ENCODE measurements around the gene TBC1D1. TPM values are rescaled to one million over a fixed set of nuclear protein-coding genes. Genes with fewer than 3 reads are reported as not detected.
A peak's percentile ranks its signal among the peaks of the same experiment; 100 is the strongest.

The TBC1D1 gene
- total RNA-seq, 1 experiment from 2014 or later, result 42.6 TPM

GRCh38 chr4:37924946-37925345, 34.1 kb downstream of the TBC1D1 start:
- Histone ChIP-seq H3K27me3 (replicated peaks; ENCODE audit: insufficient read depth, low read depth, low read length, poor library complexity) (no peaks in the 10 kb centered on the region), H3K9me3 (ENCODE audit: low read depth, low read length, poor library complexity, severe bottlenecking) (no peaks in the 10 kb centered on the region), H3K4me3 (ENCODE audit: low read depth, low read length, poor library complexity, severe bottlenecking) (no peak overlapping the region), H3K4me1 (ENCODE audit: insufficient read depth, low read length, poor library complexity, severe bottlenecking) (no peaks in the 10 kb centered on the region), H3K36me3 (ENCODE audit: insufficient read depth, low read length, poor library complexity, severe bottlenecking) (no peaks in the 10 kb centered on the region), H3K27ac (ENCODE audit: low read depth, low read length, poor library complexity, severe bottlenecking) (no peak overlapping the region)
- DNase-seq (ENCODE audit: low spot score), result no peak
- intact Hi-C loops (cut with micrococcal nuclease; ENCODE audit: unreplicated experiment), result no loop called here
- no TSS peak for BruUV-seq (replicated peaks)
- ChIA-PET CTCF (no interaction called here), POLR2A (ENCODE audit: low non-redundant PET) (no interaction called here)
- TF ChIP-seq EZH2 (IDR thresholded peaks at IDR 0.05; ENCODE audit: borderline replicate concordance, low read depth, low read length, poor library complexity, severe bottlenecking) (no peak), CTCF (conservative IDR thresholded peaks at IDR 0.05; ENCODE audit: low read depth, low read length) (no peak)

GRCh38 chr4:37927434-37927833, 36.5 kb downstream of the TBC1D1 start:
- no peaks in the 10 kb centered on the region for H3K36me3 ChIP-seq (ENCODE audit: insufficient read depth, low read length, poor library complexity, severe bottlenecking)
- intact Hi-C loops (cut with micrococcal nuclease; ENCODE audit: unreplicated experiment), result no loop called here
- DNase-seq (ENCODE audit: low spot score), result no peak
- H3K4me1 ChIP-seq (ENCODE audit: insufficient read depth, low read length, poor library complexity, severe bottlenecking), result no peaks in the 10 kb centered on the region
- H3K4me3 ChIP-seq (ENCODE audit: low read depth, low read length, poor library complexity, severe bottlenecking), result no peak overlapping the region
- BruUV-seq (replicated peaks), result no TSS peak
- no peaks in the 10 kb centered on the region for H3K27me3 ChIP-seq (replicated peaks; ENCODE audit: insufficient read depth, low read depth, low read length, poor library complexity)
- H3K9me3 ChIP-seq (ENCODE audit: low read depth, low read length, poor library complexity, severe bottlenecking), result no peaks in the 10 kb centered on the region
- ChIA-PET CTCF (no interaction called here), POLR2A (ENCODE audit: low non-redundant PET) (no interaction called here)
- TF ChIP-seq EZH2 (IDR thresholded peaks at IDR 0.05; ENCODE audit: borderline replicate concordance, low read depth, low read length, poor library complexity, severe bottlenecking) (no peak), CTCF (conservative IDR thresholded peaks at IDR 0.05; ENCODE audit: low read depth, low read length) (no peak)
- H3K27ac ChIP-seq (ENCODE audit: low read depth, low read length, poor library complexity, severe bottlenecking), result no peak overlapping the region

DNA sequence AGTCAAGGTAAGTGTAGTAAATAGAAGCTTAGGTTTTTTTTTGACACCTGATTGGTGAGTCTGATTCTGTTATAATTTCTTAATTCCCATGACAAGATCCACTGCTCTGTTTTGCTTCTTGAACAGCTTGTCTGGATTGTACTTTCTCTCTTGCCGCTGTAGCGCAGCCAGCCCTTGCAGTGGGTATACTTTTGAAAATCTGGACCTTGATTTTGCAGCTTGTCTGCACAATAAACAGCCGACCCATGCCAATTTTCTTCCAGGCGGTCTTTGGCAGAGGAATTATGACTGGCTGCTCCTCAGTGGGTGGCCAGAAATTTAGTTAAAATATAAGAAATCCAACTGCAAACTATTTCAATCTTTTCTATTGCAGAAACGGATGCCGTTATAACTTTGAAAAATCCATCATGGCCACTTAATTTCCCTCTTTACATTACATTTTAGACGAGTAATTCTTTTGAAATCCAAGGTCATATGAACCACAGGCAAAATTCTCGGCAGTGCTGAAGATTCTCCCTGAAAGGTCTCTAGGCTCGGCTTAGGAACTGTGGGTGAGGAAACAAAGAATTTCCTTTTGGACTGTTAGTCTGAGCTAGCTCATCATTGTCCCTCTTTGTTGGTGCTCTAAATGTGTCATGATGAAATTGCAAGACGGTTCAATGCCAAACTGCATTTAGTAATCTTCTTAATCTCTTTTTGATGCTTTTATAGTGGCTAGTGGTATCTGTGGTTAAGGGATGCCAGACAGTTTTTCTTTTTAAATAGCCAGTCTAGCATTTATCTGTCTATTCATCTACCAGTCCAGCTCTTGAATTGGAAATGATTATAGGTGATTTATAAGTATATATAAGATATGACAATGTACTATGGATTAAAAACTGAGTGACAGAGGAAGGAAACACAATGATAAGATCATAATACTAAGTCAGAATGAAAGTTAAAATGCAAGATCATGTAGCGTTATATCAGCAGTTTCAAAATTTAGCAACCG, 37.8 kb downstream of the TBC1D1 start:
- Histone ChIP-seq H3K36me3 (ENCODE audit: insufficient read depth, low read length, poor library complexity, severe bottlenecking) (no peaks in the 10 kb centered on the region), H3K4me3 (ENCODE audit: low read depth, low read length, poor library complexity, severe bottlenecking) (no peak overlapping the region), H3K4me1 (ENCODE audit: insufficient read depth, low read length, poor library complexity, severe bottlenecking) (no peaks in the 10 kb centered on the region), H3K27me3 (replicated peaks; ENCODE audit: insufficient read depth, low read depth, low read length, poor library complexity) (no peaks in the 10 kb centered on the region), H3K9me3 (ENCODE audit: low read depth, low read length, poor library complexity, severe bottlenecking) (no peaks in the 10 kb centered on the region), H3K27ac (ENCODE audit: low read depth, low read length, poor library complexity, severe bottlenecking) (no peak overlapping the region)
- peak; percentile 59 for DNase-seq (ENCODE audit: low spot score)
- intact Hi-C loops (cut with micrococcal nuclease; ENCODE audit: unreplicated experiment), result no loop called here
- ChIA-PET CTCF (no interaction called here), POLR2A (ENCODE audit: low non-redundant PET) (no interaction called here)
- TF ChIP-seq EZH2 (IDR thresholded peaks at IDR 0.05; ENCODE audit: borderline replicate concordance, low read depth, low read length, poor library complexity, severe bottlenecking) (no peak), CTCF (conservative IDR thresholded peaks at IDR 0.05; ENCODE audit: low read depth, low read length) (no peak)
- BruUV-seq (replicated peaks), result no TSS peak
